ENCODE data around the gene KMO.

DNA sequence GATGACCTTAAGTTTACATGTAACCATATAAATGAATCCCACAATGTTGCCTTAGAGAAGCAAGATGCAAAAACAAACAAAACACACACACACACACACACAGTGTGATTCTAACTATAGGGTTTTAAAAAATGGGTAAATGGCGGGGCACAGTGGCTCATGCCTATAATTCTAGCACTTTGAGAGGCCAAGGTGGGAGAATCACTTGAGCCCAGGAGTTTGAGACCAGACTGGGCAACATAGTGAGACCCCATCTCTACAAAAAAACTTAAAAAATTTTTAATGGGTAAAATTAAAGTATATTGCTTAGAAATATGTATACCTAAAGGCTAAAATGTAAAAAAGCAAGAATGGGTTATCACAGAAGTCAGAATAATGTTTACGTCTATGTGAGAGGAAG is 15.8 kb downstream of the KMO start:
- TF ChIP-seq POLR2AphosphoS5 (IDR thresholded peaks at IDR 0.05; ENCODE audit: borderline replicate concordance, low read depth, low read length) (no peak), EZH2 (IDR thresholded peaks at IDR 0.05) (no peak)

Measured in SK-N-MC (cell line).